HG03095 (cell line): Measurements from ENCODE around the gene SVEP1.

Source experiments
- ATAC-seq: cut with Tn5 transposase; IDR thresholded peaks from one replicate; pipeline ENCODE4 v1.9.1; 2021; ENCODE audit warnings: moderate library complexity; ENCODE audit not compliant: unreplicated experiment

Gene SVEP1

DNA sequence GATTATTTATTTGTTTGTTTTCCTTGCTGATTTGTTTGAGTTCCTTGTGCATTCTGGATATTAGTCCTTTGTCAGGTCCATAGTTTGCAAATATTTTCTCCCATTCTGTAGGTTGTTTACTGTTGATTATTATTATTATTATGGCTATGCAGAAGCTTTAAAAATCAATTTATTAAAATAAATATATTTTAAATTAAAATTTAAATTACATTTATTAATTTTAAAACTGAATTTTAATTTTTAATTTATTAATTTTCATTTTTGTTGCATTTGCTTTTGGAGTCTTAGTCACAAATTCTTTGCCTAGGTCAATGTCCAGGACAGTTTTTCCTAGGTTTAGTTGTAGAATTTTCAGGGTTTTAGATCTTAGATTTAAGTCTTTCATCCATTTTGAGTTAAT lies 50.9 kb downstream of the SVEP1 start:
- ATAC-seq, result no peak

DNA sequence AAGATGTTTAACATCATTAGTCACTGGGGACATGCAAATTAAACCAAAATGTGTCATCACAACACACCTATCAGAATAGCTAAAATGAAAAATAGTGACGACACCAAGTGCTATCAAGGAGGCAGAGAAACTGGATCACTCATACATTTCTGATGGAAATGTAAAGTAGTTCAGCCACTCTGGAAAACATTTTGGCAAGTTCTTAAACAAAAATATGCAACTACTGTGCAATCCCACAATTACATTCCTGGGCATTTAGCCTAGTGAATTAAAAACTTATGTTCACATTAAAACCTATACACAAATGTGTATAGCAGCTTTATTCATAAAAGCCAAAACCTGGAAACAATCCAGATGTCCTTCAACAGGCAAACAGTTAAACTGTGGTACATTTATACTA lies 53.1 kb downstream of the SVEP1 start:
- ATAC-seq, result no peak

DNA sequence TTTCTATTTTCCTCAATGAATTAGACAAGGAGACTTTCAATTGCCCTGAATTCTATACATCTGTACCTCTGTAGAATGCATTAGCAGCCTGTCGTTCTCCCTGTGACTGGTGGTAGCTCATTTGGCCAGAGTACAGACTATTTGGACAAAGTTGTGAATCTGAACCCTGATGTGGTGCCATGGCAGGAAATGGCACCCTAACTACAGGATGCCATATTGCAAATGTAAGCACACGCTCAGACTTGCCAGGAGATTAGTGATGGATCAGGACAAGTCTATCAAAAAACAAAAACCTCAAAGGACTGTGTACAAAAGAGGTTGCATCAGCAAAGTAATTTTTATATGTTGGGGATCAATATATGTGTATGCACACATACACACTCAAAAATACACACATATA lies 58.3 kb downstream of the SVEP1 start:
- ATAC-seq, result no peak

GRCh38 chr9:110520120-110520701 lies 59.3 kb downstream of the SVEP1 start:
- no peak for ATAC-seq

GRCh38 chr9:110517483-110517882 lies 62.1 kb downstream of the SVEP1 start:
- ATAC-seq, result no peak

DNA sequence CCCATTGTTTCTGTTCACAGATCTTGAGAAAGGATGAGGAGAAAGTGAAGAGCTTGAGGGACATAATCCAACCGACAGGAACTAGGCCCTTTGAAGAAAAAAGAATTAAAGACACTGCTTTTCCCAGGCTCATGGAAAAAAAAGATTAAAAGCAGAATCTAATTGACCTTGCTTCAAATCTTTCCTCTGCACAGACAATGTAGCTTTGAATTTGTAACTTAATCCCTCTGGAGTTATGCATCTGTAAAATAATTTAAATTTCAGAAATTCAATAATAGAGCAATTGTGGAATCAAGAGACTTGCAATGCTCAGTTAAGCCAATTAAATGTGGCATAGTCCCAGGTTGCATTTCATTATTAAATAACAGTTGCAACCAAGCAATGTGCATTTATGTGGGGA lies 64.6 kb downstream of the SVEP1 start:
- ATAC-seq, result no peak

GRCh38 chr9:110512817-110513216 lies 66.7 kb downstream of the SVEP1 start:
- no peak for ATAC-seq

- no peak for ATAC-seq
Observed at GRCh38 chr9:110509792-110510191, 69.7 kb downstream of the SVEP1 start.

- no peak for ATAC-seq
Observed at GRCh38 chr9:110502842-110503241, 76.7 kb downstream of the SVEP1 start.

DNA sequence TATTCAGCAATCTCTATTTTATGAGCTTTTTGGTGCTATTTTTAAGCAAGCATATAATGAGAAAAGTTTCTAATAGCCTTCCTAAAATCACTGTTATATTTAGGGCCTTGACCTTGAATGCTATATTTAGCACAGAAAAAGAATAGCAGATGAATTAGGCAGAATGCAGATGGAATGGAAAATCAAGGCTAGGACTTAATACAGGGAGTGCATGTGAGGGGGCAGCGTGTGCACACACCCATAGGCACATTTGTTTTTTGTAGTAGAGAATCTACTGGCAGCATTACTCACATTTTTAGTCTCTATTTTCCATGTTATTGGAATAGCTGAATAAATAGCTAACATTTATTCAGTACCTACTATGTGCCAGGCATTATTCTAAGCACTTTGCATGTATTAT lies 79.9 kb downstream of the SVEP1 start:
- no peak for ATAC-seq

DNA sequence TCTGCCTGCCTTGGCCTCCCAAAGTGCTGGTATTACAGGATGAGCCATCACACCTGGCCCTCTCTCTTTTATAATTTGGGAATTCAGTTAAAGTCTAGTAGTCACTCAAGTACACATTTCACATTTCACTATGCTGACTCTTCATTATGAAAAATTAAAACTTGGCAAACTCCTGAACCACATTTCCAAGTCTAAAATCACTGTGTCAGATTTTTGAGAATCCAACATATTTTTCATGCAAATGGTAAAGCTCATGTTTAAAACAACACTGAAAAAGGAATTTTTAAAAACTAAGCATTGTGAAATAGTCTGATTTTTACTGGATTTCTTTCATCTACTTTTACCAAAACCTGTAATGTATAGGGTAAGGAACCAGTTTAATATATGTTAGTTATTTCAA lies 92.3 kb downstream of the SVEP1 start:
- no peak for ATAC-seq

DNA sequence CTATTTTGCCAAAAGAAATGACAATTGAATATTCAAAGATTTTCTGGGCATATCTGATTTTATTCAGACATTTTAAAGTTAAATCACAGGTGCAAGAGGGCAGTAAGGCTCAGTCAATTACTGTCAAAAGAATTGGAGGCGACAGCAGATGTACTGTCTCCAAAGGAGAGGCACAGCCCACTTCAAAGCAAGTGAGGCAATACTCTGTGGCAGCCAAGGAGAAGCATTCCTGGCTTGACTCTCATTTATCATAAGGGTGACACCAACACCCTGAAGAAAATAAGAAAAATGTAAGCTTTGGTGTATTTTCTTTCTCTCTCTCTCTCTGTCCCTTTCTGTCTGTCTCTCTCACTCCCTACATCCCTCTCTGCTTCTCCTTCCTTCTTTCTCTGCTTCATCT lies 93.3 kb downstream of the SVEP1 start:
- no peak for ATAC-seq

GRCh38 chr9:110479481-110479880 lies 100.1 kb downstream of the SVEP1 start:
- ATAC-seq, result no peak

- ATAC-seq, result no peak
Observed at GRCh38 chr9:110476251-110476650, 103.3 kb downstream of the SVEP1 start.

- ATAC-seq, result no peak
Observed at GRCh38 chr9:110472111-110472510, 107.4 kb downstream of the SVEP1 start.

DNA sequence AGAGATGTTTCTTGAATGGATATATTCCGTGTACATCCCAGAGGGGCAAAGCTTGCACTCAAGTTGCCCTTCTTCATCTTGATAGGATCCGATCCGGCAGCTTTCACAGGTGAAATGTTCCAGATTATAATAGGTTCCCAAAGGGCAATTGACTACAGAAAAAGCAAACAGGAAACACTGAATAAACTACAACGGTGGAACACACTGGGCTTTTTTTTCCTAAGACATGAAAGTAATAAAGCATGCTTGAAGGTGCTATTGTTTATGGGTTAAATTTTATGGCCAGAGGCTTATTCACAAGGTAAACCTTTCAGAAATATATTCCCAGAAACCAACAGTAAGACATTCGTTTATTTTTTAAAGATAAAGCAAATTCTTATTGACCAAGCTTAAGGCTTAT lies 110.6 kb downstream of the SVEP1 start:
- no peak for ATAC-seq

DNA sequence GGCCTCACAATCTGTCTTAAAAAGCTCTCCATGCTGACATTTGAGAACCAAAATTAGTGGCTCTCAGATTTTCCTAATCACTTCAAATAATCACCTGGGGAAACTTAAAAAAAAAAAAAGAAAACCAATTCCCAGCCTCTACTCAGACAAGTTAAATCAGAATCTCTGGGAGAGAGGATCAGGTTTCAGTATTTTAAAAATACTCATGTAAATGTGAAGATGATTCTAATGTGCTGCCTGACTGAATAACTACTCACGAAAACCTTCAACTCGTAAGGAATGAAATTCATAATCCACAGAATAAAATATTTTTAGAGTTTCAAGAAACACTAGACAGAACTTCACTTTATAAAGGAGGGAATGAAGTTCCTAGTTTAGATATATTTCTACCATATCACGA lies 114.4 kb downstream of the SVEP1 start:
- ATAC-seq, result no peak

- ATAC-seq, result no peak
Observed at GRCh38 chr9:110464321-110464720, 115.2 kb downstream of the SVEP1 start.

DNA sequence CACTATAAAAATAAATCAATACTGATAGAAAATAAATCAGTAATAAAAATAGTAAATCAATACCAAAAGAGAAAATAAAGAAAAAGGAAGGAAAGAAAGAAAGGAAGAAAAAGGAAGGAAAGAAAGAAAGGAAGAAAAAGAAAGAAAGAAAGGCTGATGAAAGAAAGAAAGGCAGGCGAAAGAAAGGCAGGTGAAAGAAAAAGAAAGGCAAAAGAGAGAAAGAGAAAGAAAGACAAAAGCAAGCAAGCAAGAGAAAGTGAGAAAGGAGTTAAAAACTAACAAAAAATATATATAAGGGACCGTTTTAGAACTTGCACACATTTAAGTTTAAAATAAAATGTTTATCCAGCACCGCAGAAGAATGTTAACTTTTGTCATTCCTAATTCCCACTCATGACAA lies 116.0 kb downstream of the SVEP1 start:
- no peak for ATAC-seq

DNA sequence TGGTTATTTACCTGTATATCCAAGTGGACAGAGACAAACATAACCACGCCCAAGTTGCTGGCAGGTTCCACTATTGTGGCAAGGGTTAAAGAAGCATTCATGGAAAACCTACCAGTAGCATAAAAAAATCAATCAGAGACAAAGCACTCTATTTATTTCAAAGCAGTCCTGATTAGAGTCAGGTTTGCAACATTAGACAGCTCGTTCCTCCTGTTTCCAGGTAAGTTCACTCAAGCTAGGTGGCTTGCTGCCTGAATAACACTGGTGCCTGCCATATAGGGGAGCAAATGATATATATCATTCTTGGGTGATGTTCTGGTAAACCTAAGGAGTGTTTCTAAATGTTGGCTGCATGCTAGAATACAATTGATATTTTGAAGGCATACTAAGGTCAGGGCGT lies 122.3 kb downstream of the SVEP1 start:
- ATAC-seq, result no peak

DNA sequence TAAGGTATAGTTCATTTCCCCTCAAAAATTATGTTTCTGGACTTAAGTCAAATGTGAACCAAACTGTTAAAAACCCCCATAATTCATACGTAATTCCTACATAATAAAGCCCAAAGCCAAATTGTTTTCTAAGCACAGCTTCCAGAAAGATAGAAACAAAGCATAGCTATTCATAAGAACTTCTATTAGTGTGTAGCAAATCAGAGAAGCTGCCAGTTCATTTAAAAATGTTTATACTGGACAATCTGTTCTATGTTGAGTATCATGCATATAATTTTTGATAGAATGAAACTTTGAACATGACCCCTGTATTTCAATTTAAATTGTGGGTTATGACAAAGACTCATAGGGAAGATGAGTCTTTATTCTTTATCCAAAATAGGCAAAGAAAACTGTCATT lies 122.9 kb downstream of the SVEP1 start:
- ATAC-seq, result no peak

DNA sequence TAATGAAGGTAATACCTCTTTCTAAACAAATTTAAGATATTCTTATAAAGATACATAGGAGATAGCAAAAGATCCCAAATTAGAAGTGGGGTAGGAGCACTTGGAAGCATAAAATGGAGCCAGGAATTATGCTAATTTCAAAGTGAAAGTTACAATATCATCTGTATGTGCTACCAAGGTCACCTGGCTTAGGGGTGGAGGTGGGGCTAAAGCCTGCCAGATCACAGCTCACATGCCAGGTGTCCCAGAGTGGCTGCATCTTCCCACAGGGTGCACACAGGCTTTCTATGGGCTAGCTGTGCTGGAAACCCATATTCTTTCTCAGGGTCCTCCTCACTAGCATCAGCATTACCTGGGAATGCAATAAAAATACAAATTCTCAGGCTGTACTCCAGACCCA lies 123.7 kb downstream of the SVEP1 start:
- ATAC-seq, result no peak

DNA sequence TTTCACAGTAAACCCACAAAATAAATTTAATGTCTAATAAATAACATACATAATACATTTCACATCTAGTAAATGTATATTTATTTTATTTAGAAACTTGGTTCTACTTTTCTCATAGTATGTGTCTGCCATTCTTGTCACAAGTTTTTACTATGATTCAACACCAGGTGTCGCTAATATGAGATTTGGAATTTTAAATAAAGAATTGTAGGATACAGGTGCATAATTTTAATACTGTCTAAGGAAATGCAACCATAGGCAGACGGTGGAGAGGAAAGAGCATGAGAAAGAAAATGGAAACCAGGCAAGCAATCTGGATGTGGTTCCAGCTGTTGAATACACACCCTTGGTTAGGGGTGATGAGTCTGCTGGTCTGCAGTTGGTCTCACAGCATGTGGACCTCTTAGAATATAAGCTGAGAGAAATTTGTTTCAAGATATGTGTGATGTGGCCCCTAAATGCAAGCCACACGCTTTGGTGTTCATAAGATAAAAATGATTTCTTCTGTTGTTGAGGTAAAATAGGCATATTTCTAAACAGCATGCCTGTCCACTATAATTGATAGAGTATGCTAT lies 127.2 kb downstream of the SVEP1 start:
- no peak for ATAC-seq
